LNCAP (cell line): Measurements from ENCODE around the gene ZFP36L2.

Experiments used
- CTCF ChIP-seq: fragments of 450-650 bp; IDR thresholded peaks from 2 replicates; pipeline ENCODE4 v1.5.1; 2017; ENCODE audit warnings: mild to moderate bottlenecking

The ZFP36L2 gene

GRCh38 chr2:43212216-43212835 is 14.1 kb downstream of the ZFP36L2 start:
- no peak for TF ChIP-seq CTCF

GRCh38 chr2:43210467-43211303 is 15.7 kb downstream of the ZFP36L2 start:
- no peak for TF ChIP-seq CTCF

GRCh38 chr2:43210125-43210466 is 16.3 kb downstream of the ZFP36L2 start:
- no peak for TF ChIP-seq CTCF

- TF ChIP-seq CTCF: no peak
Observed at GRCh38 chr2:43209204-43209717, 17.1 kb downstream of the ZFP36L2 start.

- TF ChIP-seq CTCF: no peak
Observed at GRCh38 chr2:43207553-43208300, 18.7 kb downstream of the ZFP36L2 start.

- TF ChIP-seq CTCF: no peak
Observed at GRCh38 chr2:43206602-43207001, 19.8 kb downstream of the ZFP36L2 start.

GRCh38 chr2:43203373-43203772 is 23.0 kb downstream of the ZFP36L2 start:
- TF ChIP-seq CTCF: no peak
